Measurements from ENCODE around the gene KIZ. TPM values are rescaled to one million over a fixed set of nuclear protein-coding genes. Genes with fewer than 3 reads are reported as not detected.

The KIZ gene
- total RNA-seq, 1 donor from 2014 or later = 60.0 TPM

GRCh38 chr20:21133917-21134622, 8.2 kb downstream of the KIZ start:
- Mint-ChIP-seq H3K27ac (no peak overlapping the region), H3K4me3 (no peak overlapping the region), H3K36me3 (peaks cover 5% of the 10 kb centered on the region), H3K9me3 (no peaks in the 10 kb centered on the region), H3K27me3 (ENCODE audit: insufficient read depth, low read depth) (no peaks in the 10 kb centered on the region), H3K4me1 (no peaks in the 10 kb centered on the region)
- no peak overlapping the region for H3K4me3 ChIP-seq
- peaks cover 2% of the 10 kb centered on the region for H4K20me1 ChIP-seq (ENCODE audit: low read depth)
- no peak overlapping the region for H3K4me2 ChIP-seq
- peaks cover 15% of the 10 kb centered on the region for H3K4me1 ChIP-seq
- TF ChIP-seq EZH2phosphoT487 (IDR thresholded peaks at IDR 0.05) = no peak
- TF ChIP-seq, protein P1, sequence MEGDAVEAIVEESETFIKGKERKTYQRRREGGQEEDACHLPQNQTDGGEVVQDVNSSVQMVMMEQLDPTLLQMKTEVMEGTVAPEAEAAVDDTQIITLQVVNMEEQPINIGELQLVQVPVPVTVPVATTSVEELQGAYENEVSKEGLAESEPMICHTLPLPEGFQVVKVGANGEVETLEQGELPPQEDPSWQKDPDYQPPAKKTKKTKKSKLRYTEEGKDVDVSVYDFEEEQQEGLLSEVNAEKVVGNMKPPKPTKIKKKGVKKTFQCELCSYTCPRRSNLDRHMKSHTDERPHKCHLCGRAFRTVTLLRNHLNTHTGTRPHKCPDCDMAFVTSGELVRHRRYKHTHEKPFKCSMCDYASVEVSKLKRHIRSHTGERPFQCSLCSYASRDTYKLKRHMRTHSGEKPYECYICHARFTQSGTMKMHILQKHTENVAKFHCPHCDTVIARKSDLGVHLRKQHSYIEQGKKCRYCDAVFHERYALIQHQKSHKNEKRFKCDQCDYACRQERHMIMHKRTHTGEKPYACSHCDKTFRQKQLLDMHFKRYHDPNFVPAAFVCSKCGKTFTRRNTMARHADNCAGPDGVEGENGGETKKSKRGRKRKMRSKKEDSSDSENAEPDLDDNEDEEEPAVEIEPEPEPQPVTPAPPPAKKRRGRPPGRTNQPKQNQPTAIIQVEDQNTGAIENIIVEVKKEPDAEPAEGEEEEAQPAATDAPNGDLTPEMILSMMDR (IDR thresholded peaks at IDR 0.05) = no peak
- no peak for TF ChIP-seq EZH2 (IDR thresholded peaks at IDR 0.05)
- H3K79me2 ChIP-seq (ENCODE audit: low read depth) = peaks cover 15% of the 10 kb centered on the region
- DNase-seq (ENCODE audit: low spot score) = no peak
- H3K27me3 ChIP-seq = no peaks in the 10 kb centered on the region
- H3K9ac ChIP-seq = no peak overlapping the region
- H3K27ac ChIP-seq = no peak overlapping the region
- H2AFZ ChIP-seq (replicated peaks) = no peak overlapping the region
- peaks cover 4% of the 10 kb centered on the region for H3F3A ChIP-seq (ENCODE audit: low read depth)
- H3K9me3 ChIP-seq (ENCODE audit: low read depth) = no peaks in the 10 kb centered on the region
- no peaks in the 10 kb centered on the region for H3K36me3 ChIP-seq

GRCh38 chr20:21134883-21135493, 9.1 kb downstream of the KIZ start:
- Histone ChIP-seq H3F3A (ENCODE audit: low read depth) (peaks cover 4% of the 10 kb centered on the region), H3K4me1 (peaks cover 12% of the 10 kb centered on the region), H3K27me3 (no peaks in the 10 kb centered on the region), H3K9me3 (ENCODE audit: low read depth) (no peaks in the 10 kb centered on the region), H4K20me1 (ENCODE audit: low read depth) (peaks cover 2% of the 10 kb centered on the region), H2AFZ (replicated peaks) (no peak overlapping the region), H3K4me3 (no peak overlapping the region), H3K9ac (no peak overlapping the region), H3K4me2 (no peak overlapping the region), H3K27ac (no peak overlapping the region), H3K79me2 (ENCODE audit: low read depth) (peaks cover 9% of the 10 kb centered on the region), H3K36me3 (no peaks in the 10 kb centered on the region)
- Mint-ChIP-seq H3K27ac (no peak overlapping the region), H3K4me1 (no peaks in the 10 kb centered on the region), H3K27me3 (ENCODE audit: insufficient read depth, low read depth) (no peaks in the 10 kb centered on the region), H3K4me3 (no peak overlapping the region), H3K9me3 (no peaks in the 10 kb centered on the region), H3K36me3 (peaks cover 5% of the 10 kb centered on the region)
- no peak for DNase-seq (ENCODE audit: low spot score)
- TF ChIP-seq, protein P1 (IDR thresholded peaks at IDR 0.05) = no peak
- TF ChIP-seq EZH2phosphoT487 (IDR thresholded peaks at IDR 0.05) (no peak), EZH2 (IDR thresholded peaks at IDR 0.05) (no peak)

- Histone ChIP-seq H3K4me2 (no peak overlapping the region), H3K9ac (no peak overlapping the region), H4K20me1 (ENCODE audit: low read depth) (no peaks in the 10 kb centered on the region), H3K79me2 (ENCODE audit: low read depth) (peaks cover 4% of the 10 kb centered on the region), H3K4me1 (peaks cover 3% of the 10 kb centered on the region), H3K4me3 (no peak overlapping the region), H3K36me3 (no peaks in the 10 kb centered on the region), H3K27me3 (no peaks in the 10 kb centered on the region), H3F3A (ENCODE audit: low read depth) (no peaks in the 10 kb centered on the region), H2AFZ (replicated peaks) (no peak overlapping the region), H3K9me3 (ENCODE audit: low read depth) (no peaks in the 10 kb centered on the region), H3K27ac (no peak overlapping the region)
- no peaks in the 10 kb centered on the region for H3K4me1 Mint-ChIP-seq
- H3K27me3 Mint-ChIP-seq (ENCODE audit: insufficient read depth, low read depth) = no peaks in the 10 kb centered on the region
- H3K4me3 Mint-ChIP-seq = no peak overlapping the region
- no peak overlapping the region for H3K27ac Mint-ChIP-seq
- H3K36me3 Mint-ChIP-seq = peaks cover 5% of the 10 kb centered on the region
- no peak for DNase-seq (ENCODE audit: low spot score)
- TF ChIP-seq EZH2 (IDR thresholded peaks at IDR 0.05) (no peak), EZH2phosphoT487 (IDR thresholded peaks at IDR 0.05) (no peak)
- TF ChIP-seq, protein P1 (IDR thresholded peaks at IDR 0.05) = no peak
- H3K9me3 Mint-ChIP-seq = no peaks in the 10 kb centered on the region
Measured at GRCh38 chr20:21136015-21136732, 10.3 kb downstream of the KIZ start.
